H1 (cell line): ENCODE measurements around the gene CTLA4.

Source experiments
- CTCF ChIP-seq, 3 experiments: IDR thresholded peaks; 1 replicate in 2 of 3; 2 replicates in 1 of 3; pipeline versions ENCODE4 v1.5.1 to v1.6.1; 2011; ENCODE audit warnings: low read length in 3 of 3, mild to moderate bottlenecking in 3 of 3, inconsistent platforms in 2 of 3, low read depth in 1 of 3, moderate library complexity in 1 of 3; ENCODE audit not compliant: insufficient read depth in 1 of 3; ENCODE audit errors: control extremely low read depth in 1 of 3
- RAD21 ChIP-seq, 2 experiments: IDR thresholded peaks in 1 of 2; conservative IDR thresholded peaks in 1 of 2; 2 replicates each; pipeline ENCODE4 v1.6.1; 2011; ENCODE audit warnings: low read depth in 2 of 2, low read length in 2 of 2, improper control_type of control experiment in 1 of 2, inconsistent platforms in 1 of 2, mild to moderate bottlenecking in 1 of 2, moderate library complexity in 1 of 2

GRCh38 chr2:203870941-203871340, 3.4 kb downstream of the CTLA4 start:
- TF ChIP-seq RAD21 (IDR thresholded peaks at IDR 0.05 in 1 of 2, conservative IDR thresholded peaks at IDR 0.05 in 1 of 2; ENCODE audit: low read depth in 2 of 2, low read length in 2 of 2) (no peak), CTCF (IDR thresholded peaks at IDR 0.05; ENCODE audit: control extremely low read depth in 1 of 3, insufficient read depth in 1 of 3, low read depth in 1 of 3, low read length in 3 of 3) (no peak)
